A549 (cell line): Measurements from ENCODE around the gene ATP6V1A. TPM values are rescaled to one million over a fixed set of nuclear protein-coding genes. Genes with fewer than 3 reads are reported as not detected.

Experiments used
- ATAC-seq, 2 experiments: fragments of 200-7000 bp in 1 of 2; fragments of >200 bp in 1 of 2; cut with Nextera tagmentation in 1 of 2; cut with Tn5 transposase in 1 of 2; 3 replicates each; pipeline versions ENCODE4 v1.8.0 to v1.9.1; 2018 to 2020; ENCODE audit warnings: mild to moderate bottlenecking in 1 of 2, moderate library complexity in 1 of 2
- CTCF ChIA-PET: fragments of 300-600 bp; sonication (Branson Sonifier 250); formaldehyde crosslinking; extraction: SDS; loops from one replicate; lab custom pipeline; 2021; ENCODE audit warnings: antibody characterized with exemption, inconsistent platforms; lab: Yijun Ruan, JAX
- POLR2A ChIA-PET: fragments of 350-600 bp; formaldehyde crosslinking; extraction: SDS; loops from one replicate; lab custom pipeline; 2021; ENCODE audit warnings: antibody characterized with exemption, inconsistent platforms; lab: Yijun Ruan, JAX
- DNase-seq, 2 experiments: peaks; one replicate each; pipeline versions ENCODE4 v3.0.0 to v3.0.0-alpha.2; 2011 to 2016; ENCODE audit warnings: low read depth in 1 of 2, low spot score in 1 of 2
- FAIRE-seq: peaks from 2 replicates; lab custom pipeline; 2011; peaks lifted over from hg19 to GRCh38; lab: Jason Lieb, UNC
- H3K27ac ChIP-seq, 2 experiments: fragments of >200 bp; sonication (Bioruptor Twin); formaldehyde crosslinking; 3 replicates each; pipeline ENCODE4 v1.5.1; 2016 to 2017
- H3K4me1 ChIP-seq: fragments of >200 bp; sonication (Bioruptor Twin); formaldehyde crosslinking; 3 replicates; pipeline ENCODE4 v1.6.1; 2016
- H3K4me2 ChIP-seq: fragments of >200 bp; sonication (Bioruptor Twin); formaldehyde crosslinking; 3 replicates; pipeline ENCODE4 v1.6.1; 2016
- H3K4me3 ChIP-seq: fragments of >200 bp; sonication (Bioruptor Twin); formaldehyde crosslinking; 3 replicates; pipeline ENCODE4 v1.5.1; 2016
- H3K9me3 ChIP-seq: fragments of >200 bp; sonication (Bioruptor Twin); formaldehyde crosslinking; 3 replicates; pipeline ENCODE4 v1.6.1; 2016
- BHLHE40 ChIP-seq: IDR thresholded peaks from 2 replicates; pipeline ENCODE4 v1.6.1; 2012; ENCODE audit warnings: low read depth, low read length, inconsistent platforms
- CBX2 ChIP-seq: fragments of 200-600 bp; sonication (generic); IDR thresholded peaks from 2 replicates; pipeline ENCODE4 v1.6.1; 2016; ENCODE audit warnings: low read depth, mild to moderate bottlenecking, borderline replicate concordance
- FOSB ChIP-seq: fragments of 250-450 bp; sonication (Bioruptor Pico); IDR thresholded peaks from 2 replicates; pipeline ENCODE4 v1.5.0; 2020; ENCODE audit warnings: mild to moderate bottlenecking, moderate library complexity
- FOSL2 ChIP-seq, 2 experiments: fragments of 450-650 bp in 1 of 2; fragments of >200 bp in 1 of 2; sonication (Bioruptor Twin) in 1 of 2; formaldehyde crosslinking; IDR thresholded peaks; 2 replicates each; pipeline versions ENCODE4 v1.5.0 to v1.6.1; 2016 to 2020; ENCODE audit warnings: mild to moderate bottlenecking in 1 of 2, moderate library complexity in 1 of 2
- HDAC2 ChIP-seq: fragments of 200-600 bp; sonication (generic); IDR thresholded peaks from 2 replicates; pipeline ENCODE4 v1.6.1; 2016
- HEYL ChIP-seq: fragments of 250-450 bp; sonication (Bioruptor Pico); IDR thresholded peaks from 2 replicates; pipeline ENCODE4 v1.8.0; 2021; ENCODE audit warnings: mild to moderate bottlenecking, moderate library complexity
- HOXB13 ChIP-seq: fragments of 250-450 bp; sonication (Bioruptor Pico); IDR thresholded peaks from 2 replicates; pipeline ENCODE4 v1.5.0; 2020; ENCODE audit warnings: low read depth, mild to moderate bottlenecking, moderate library complexity
- HOXB5 ChIP-seq: fragments of 250-450 bp; sonication (Bioruptor Pico); IDR thresholded peaks from 2 replicates; pipeline ENCODE4 v1.5.0; 2020; ENCODE audit warnings: mild to moderate bottlenecking, moderate library complexity
- KDM5A ChIP-seq: fragments of 200-600 bp; sonication (generic); IDR thresholded peaks from 2 replicates; pipeline ENCODE4 v1.6.1; 2016; ENCODE audit warnings: antibody characterized with exemption, mild to moderate bottlenecking
- MAFK ChIP-seq: fragments of 450-650 bp; IDR thresholded peaks from 2 replicates; pipeline ENCODE4 v1.6.1; 2014; ENCODE audit not compliant: partially characterized antibody
- NPAS2 ChIP-seq: fragments of 250-450 bp; sonication (Bioruptor Pico); IDR thresholded peaks from 2 replicates; pipeline ENCODE4 v1.8.0; 2022; ENCODE audit warnings: mild to moderate bottlenecking, moderate library complexity, borderline replicate concordance
- PHF8 ChIP-seq: fragments of 200-600 bp; sonication (generic); IDR thresholded peaks from 2 replicates; pipeline ENCODE4 v1.6.1; 2016; ENCODE audit warnings: low read depth, mild to moderate bottlenecking, antibody characterized with exemption, moderate library complexity, borderline replicate concordance
- POLR2A ChIP-seq: IDR thresholded peaks from 2 replicates; pipeline ENCODE4 v1.6.1; 2012; ENCODE audit warnings: mild to moderate bottlenecking, low read length
- POLR2AphosphoS2 ChIP-seq: conservative IDR thresholded peaks from 2 replicates; pipeline ENCODE4 v1.6.1; 2012; ENCODE audit warnings: low read length, improper control_type of control experiment, inconsistent platforms
- RAD21 ChIP-seq, 2 experiments: fragments of >200 bp in 1 of 2; sonication (Bioruptor Twin) in 1 of 2; formaldehyde crosslinking in 1 of 2; IDR thresholded peaks in 1 of 2; conservative IDR thresholded peaks in 1 of 2; 2 replicates in 1 of 2; 3 replicates in 1 of 2; pipeline ENCODE4 v1.6.1; 2012 to 2018; ENCODE audit warnings: inconsistent platforms in 1 of 2
- RCOR1 ChIP-seq: fragments of 150-350 bp; IDR thresholded peaks from 2 replicates; pipeline ENCODE4 v1.6.1; 2014; ENCODE audit warnings: antibody characterized with exemption, low read length, low read depth
- RNF2 ChIP-seq: fragments of 200-600 bp; sonication (generic); IDR thresholded peaks from 2 replicates; pipeline ENCODE4 v1.6.1; 2016; ENCODE audit warnings: low read depth, mild to moderate bottlenecking, antibody characterized with exemption, moderate library complexity, borderline replicate concordance
- SREBF2 ChIP-seq: fragments of 450-650 bp; IDR thresholded peaks from 2 replicates; pipeline ENCODE4 v1.6.1; 2014; ENCODE audit warnings: mild to moderate bottlenecking, moderate library complexity
- ZFP36 ChIP-seq: fragments of 450-650 bp; IDR thresholded peaks from 2 replicates; pipeline ENCODE4 v1.6.1; 2014; ENCODE audit warnings: borderline replicate concordance; ENCODE audit not compliant: partially characterized antibody
- WGBS: methylation state at CpG from one replicate; pipeline ENCODE4 v1.1.6; 2017; ENCODE audit errors: missing lambda C conversion rate; 5-methylcytosine and 5-hydroxymethylcytosine counted together
- polyA plus RNA-seq, 4 experiments: library from polyadenylated mRNA; depleted of rRNA in 3 of 4; stranded (reverse); fragments of >200 nt; fragmentation: RNase III in 1 of 4; extraction: RNeasy Plus Mini Kit Qiagen cat#74134 plus additional on column Dnase treatment in 1 of 4; gene quantifications; 2 replicates in 3 of 4; 3 replicates in 1 of 4; pipeline ENCODE4 v1.2.3, GENCODE V29; 2011 to 2017
- TF ChIP-seq, protein P1 (sequence below): IDR thresholded peaks from 2 replicates; pipeline ENCODE4 v1.6.1; 2012; ENCODE audit warnings: low read depth, borderline replicate concordance
- TF ChIP-seq, protein P2 (sequence below): fragments of 150-350 bp; IDR thresholded peaks from 2 replicates; pipeline ENCODE4 v1.6.1; 2014; ENCODE audit warnings: low read depth, mild to moderate bottlenecking, low read length

The ATP6V1A gene
- polyA plus RNA-seq, 2 of the 4 experiments (the other 2 are of a cell fraction) = 23.4 to 39.8 TPM

DNA sequence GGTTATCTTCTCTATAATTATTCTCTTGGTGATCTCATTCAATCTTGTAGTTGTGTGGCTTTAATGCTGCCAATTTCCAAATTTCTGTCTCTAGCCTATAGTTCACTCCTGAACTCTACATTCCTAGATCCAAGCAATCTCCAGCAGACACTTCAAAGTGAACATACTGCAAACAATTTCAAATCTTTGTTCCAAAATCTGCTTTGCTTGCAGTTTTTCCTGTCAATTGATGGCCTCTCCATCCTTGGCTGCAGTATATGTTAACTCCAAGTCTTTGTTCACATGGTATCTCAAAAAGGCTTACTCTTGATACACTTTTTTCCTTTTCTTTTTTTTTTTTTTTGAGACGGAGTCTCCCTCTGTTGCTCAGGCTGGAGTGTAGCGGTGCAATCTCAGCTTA, 18.2 kb upstream of the ATP6V1A start:
- Histone ChIP-seq H3K4me3 (no peak overlapping the region), H3K9me3 (no peaks in the 10 kb centered on the region), H3K27ac (no peak overlapping the region), H3K4me2 (no peak overlapping the region), H3K4me1 (no peaks in the 10 kb centered on the region)
- ATAC-seq = no peak
- no peak for FAIRE-seq
- CTCF ChIA-PET = interaction anchor here (0.6 to 3.6 kb wide), 2 partner anchors 16 to 1180 kb away, joined by 3 to 22 read pairs; partner anchors contain the start of gene NAA50
- peak; percentile 95 for TF ChIP-seq MAFK
- TF ChIP-seq SREBF2 = no peak
- no peak for DNase-seq
- whole genome bisulfite sequencing = 92% methylated on average over 2 of the region's 2 CpGs
- POLR2A ChIA-PET = no interaction called here

DNA sequence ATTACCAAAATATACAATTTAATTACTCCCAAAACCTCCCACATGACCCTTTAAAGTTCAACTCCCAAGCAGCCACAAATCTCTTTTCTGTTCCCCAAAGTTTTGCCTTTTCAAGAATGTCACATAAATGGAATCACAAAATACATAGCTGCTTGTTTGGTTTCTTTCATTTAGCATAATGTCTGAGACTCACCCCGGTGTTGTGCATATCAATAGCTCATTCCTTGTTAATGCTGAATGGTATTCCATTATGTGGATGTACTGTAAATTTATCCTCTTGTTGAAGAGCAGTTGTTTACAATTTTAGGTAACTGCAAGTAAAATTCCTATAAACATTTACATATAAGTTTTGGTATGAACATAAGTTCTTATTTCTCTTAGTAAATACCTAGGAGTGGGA, 16.3 kb upstream of the ATP6V1A start:
- WGBS = 97% methylated on average over 1 of the region's 1 CpG
- Histone ChIP-seq H3K9me3 (no peaks in the 10 kb centered on the region), H3K4me3 (no peak overlapping the region), H3K4me2 (no peak overlapping the region), H3K4me1 (peaks cover 5% of the 10 kb centered on the region; the same call in 1 of the 3 replicates), H3K27ac (no peak overlapping the region)
- ChIA-PET CTCF (interaction anchor here (2.1 kb wide), 1 partner anchor 15 kb away, joined by 13 read pairs; no protein-coding TSS in a partner anchor), POLR2A (no interaction called here)
- ATAC-seq (no peak), DNase-seq (no peak), FAIRE-seq (no peak)
- TF ChIP-seq MAFK (no peak), HEYL (CRISPR knock-in tag) (no peak), RAD21 (conservative IDR thresholded peaks at IDR 0.05 in 1 of 2, IDR thresholded peaks at IDR 0.05 in 1 of 2) (no peak), NPAS2 (CRISPR knock-in tag) (no peak), POLR2AphosphoS2 (no peak), HOXB13 (CRISPR knock-in tag) (no peak), BHLHE40 (no peak), HDAC2 (no peak), FOSB (CRISPR knock-in tag) (no peak), RNF2 (no peak)
- TF ChIP-seq, protein P1, sequence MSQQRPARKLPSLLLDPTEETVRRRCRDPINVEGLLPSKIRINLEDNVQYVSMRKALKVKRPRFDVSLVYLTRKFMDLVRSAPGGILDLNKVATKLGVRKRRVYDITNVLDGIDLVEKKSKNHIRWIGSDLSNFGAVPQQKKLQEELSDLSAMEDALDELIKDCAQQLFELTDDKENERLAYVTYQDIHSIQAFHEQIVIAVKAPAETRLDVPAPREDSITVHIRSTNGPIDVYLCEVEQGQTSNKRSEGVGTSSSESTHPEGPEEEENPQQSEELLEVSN = no peak

GRCh38 chr3:113731694-113732093, 15.1 kb upstream of the ATP6V1A start:
- CTCF ChIA-PET = interaction anchor here (0.6 to 1.4 kb wide), 5 partner anchors 13 to 182 kb away, joined by 3 to 4 read pairs (median 3); partner anchors contain the start of genes GRAMD1C and NAA50

More at GRCh38 chr3:113731694-113732093, 15.1 kb upstream of the ATP6V1A start:
- WGBS = 91% methylated on average over 4 of the region's 4 CpGs
- peaks cover 15% of the 10 kb centered on the region; the same call in 2 of the 3 replicates for H3K4me1 ChIP-seq
- no peak for ATAC-seq
- H3K27ac ChIP-seq = no peak overlapping the region
- POLR2A ChIA-PET = no interaction called here
- no peak overlapping the region for H3K4me3 ChIP-seq
- no peaks in the 10 kb centered on the region for H3K9me3 ChIP-seq
- DNase-seq = no peak
- FAIRE-seq = no peak
- TF ChIP-seq, protein P2, sequence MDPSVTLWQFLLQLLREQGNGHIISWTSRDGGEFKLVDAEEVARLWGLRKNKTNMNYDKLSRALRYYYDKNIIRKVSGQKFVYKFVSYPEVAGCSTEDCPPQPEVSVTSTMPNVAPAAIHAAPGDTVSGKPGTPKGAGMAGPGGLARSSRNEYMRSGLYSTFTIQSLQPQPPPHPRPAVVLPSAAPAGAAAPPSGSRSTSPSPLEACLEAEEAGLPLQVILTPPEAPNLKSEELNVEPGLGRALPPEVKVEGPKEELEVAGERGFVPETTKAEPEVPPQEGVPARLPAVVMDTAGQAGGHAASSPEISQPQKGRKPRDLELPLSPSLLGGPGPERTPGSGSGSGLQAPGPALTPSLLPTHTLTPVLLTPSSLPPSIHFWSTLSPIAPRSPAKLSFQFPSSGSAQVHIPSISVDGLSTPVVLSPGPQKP = no peak
- TF ChIP-seq HOXB13 (CRISPR knock-in tag) (no peak), POLR2AphosphoS2 (no peak), PHF8 (no peak), HOXB5 (CRISPR knock-in tag) (no peak), POLR2A (no peak), MAFK (no peak), FOSL2 (IDR thresholded peaks at IDR 0.05) (no peak), FOSL2 (CRISPR knock-in tag; IDR thresholded peaks at IDR 0.05) (no peak), RCOR1 (no peak), ZFP36 (no peak), KDM5A (no peak), CBX2 (no peak)
- H3K4me2 ChIP-seq = no peak overlapping the region
